IMR-90 (cell line): ENCODE results near the gene CLDN18. TPM values are rescaled to one million over a fixed set of nuclear protein-coding genes. Genes with fewer than 3 reads are reported as not detected.

Experiments
- ATAC-seq: fragments of 200-7000 bp; cut with Tn5 transposase; 2 replicates; pipeline ENCODE4 v1.9.1; 2020; ENCODE audit warnings: low read depth, mild to moderate bottlenecking, moderate library complexity
- BruUV-seq: library from RNA; stranded (reverse); fragments of 400-500 nt; replicated peaks from 2 replicates; lab custom pipeline; 2021; lab: Mats Ljungman, UMichigan
- CTCF ChIA-PET: fragments of 300-600 bp; formaldehyde crosslinking; extraction: SDS; loops from one replicate; lab custom pipeline; 2021; ENCODE audit warnings: antibody characterized with exemption; lab: Yijun Ruan, JAX
- POLR2A ChIA-PET: fragments of 300-600 bp; sonication (Branson Sonifier 250); formaldehyde crosslinking; loops from one replicate; lab custom pipeline; 2022; ENCODE audit warnings: antibody characterized with exemption; ENCODE audit not compliant: unreplicated experiment; lab: Charles Lee
- DNase-seq: peaks from one replicate; pipeline ENCODE4 v3.0.0; 2013
- H2AFZ ChIP-seq: replicated peaks from 2 replicates; pipeline ENCODE3; 2013; ENCODE audit warnings: low read length, mild to moderate bottlenecking; ENCODE audit not compliant: poor library complexity
- H2AK5ac ChIP-seq: 2 replicates; pipeline ENCODE4 v1.6.1; 2013; ENCODE audit warnings: low read depth, low read length, inconsistent platforms
- H2AK9ac ChIP-seq: replicated peaks from 2 replicates; pipeline ENCODE3; 2013; ENCODE audit warnings: mild to moderate bottlenecking, low read depth, low read length, moderate library complexity; ENCODE audit not compliant: poor library complexity
- H2BK120ac ChIP-seq: 2 replicates; pipeline ENCODE4 v1.6.1; 2013; ENCODE audit warnings: low read depth, low read length, inconsistent platforms
- H2BK15ac ChIP-seq: 3 replicates; pipeline ENCODE4 v1.6.1; 2013; ENCODE audit warnings: low read depth, low read length, inconsistent platforms
- H2BK20ac ChIP-seq: 2 replicates; pipeline ENCODE4 v1.6.1; 2013; ENCODE audit warnings: low read depth, mild to moderate bottlenecking, inconsistent platforms, low read length, moderate library complexity
- H2BK5ac ChIP-seq: 2 replicates; pipeline ENCODE4 v1.6.1; 2013; ENCODE audit warnings: mild to moderate bottlenecking, low read depth, low read length, inconsistent platforms; ENCODE audit not compliant: poor library complexity, severe bottlenecking
- H3K14ac ChIP-seq: replicated peaks from 2 replicates; pipeline ENCODE4 v1.6.1; 2013; ENCODE audit warnings: low read depth, low read length, inconsistent platforms
- H3K18ac ChIP-seq: 2 replicates; pipeline ENCODE4 v1.6.1; 2013; ENCODE audit warnings: low read depth, low read length, control low read depth
- H3K23ac ChIP-seq: 2 replicates; pipeline ENCODE4 v1.6.1; 2013; ENCODE audit warnings: low read depth, low read length, inconsistent platforms
- H3K27ac ChIP-seq: 2 replicates; pipeline ENCODE4 v1.5.1; 2013; ENCODE audit warnings: mild to moderate bottlenecking, control low read depth, low read length; ENCODE audit not compliant: insufficient read depth
- H3K27me3 ChIP-seq: 2 replicates; pipeline ENCODE4 v1.6.1; 2013; ENCODE audit warnings: low read length; ENCODE audit not compliant: control insufficient read depth, insufficient read depth
- H3K36me3 ChIP-seq: 2 replicates; pipeline ENCODE4 v1.6.1; 2013; ENCODE audit warnings: low read length, mixed read lengths; ENCODE audit not compliant: control insufficient read depth, insufficient read depth
- H3K4ac ChIP-seq: 2 replicates; pipeline ENCODE4 v1.6.1; 2013; ENCODE audit warnings: low read depth, low read length, inconsistent platforms
- H3K4me1 ChIP-seq: 2 replicates; pipeline ENCODE4 v1.6.1; 2013; ENCODE audit warnings: low read length, mixed read lengths; ENCODE audit not compliant: control insufficient read depth, insufficient read depth
- H3K4me2 ChIP-seq: 2 replicates; pipeline ENCODE4 v1.6.1; 2013; ENCODE audit warnings: low read depth, mild to moderate bottlenecking, control low read depth, low read length, moderate library complexity
- H3K4me3 ChIP-seq: 2 replicates; pipeline ENCODE4 v1.5.1; 2013; ENCODE audit warnings: low read depth, mild to moderate bottlenecking, control low read depth, low read length, moderate library complexity; ENCODE audit not compliant: insufficient read depth
- H3K56ac ChIP-seq: 2 replicates; pipeline ENCODE4 v1.6.1; 2013; ENCODE audit warnings: low read length, inconsistent platforms; ENCODE audit not compliant: insufficient read depth; ENCODE audit errors: extremely low read depth
- H3K79me1 ChIP-seq, 2 experiments: 2 replicates each; pipeline ENCODE4 v1.6.1; 2013; ENCODE audit warnings: low read length in 2 of 2, inconsistent platforms in 1 of 2, low read depth in 1 of 2
- H3K9ac ChIP-seq: 2 replicates; pipeline ENCODE4 v1.6.1; 2013; ENCODE audit warnings: low read depth, low read length, control low read depth
- H3K9me1 ChIP-seq: 2 replicates; pipeline ENCODE4 v1.6.1; 2013; ENCODE audit warnings: low read length, inconsistent platforms; ENCODE audit not compliant: insufficient read depth
- H3K9me3 ChIP-seq: 2 replicates; pipeline ENCODE4 v1.6.1; 2013; ENCODE audit warnings: low read length; ENCODE audit not compliant: control insufficient read depth, insufficient read depth
- H4K20me1 ChIP-seq: 2 replicates; pipeline ENCODE4 v1.6.1; 2013; ENCODE audit warnings: low read length, inconsistent platforms; ENCODE audit not compliant: insufficient read depth
- H4K5ac ChIP-seq: 2 replicates; pipeline ENCODE4 v1.6.1; 2013; ENCODE audit warnings: mild to moderate bottlenecking, low read depth, low read length, control low read depth
- H4K8ac ChIP-seq, 2 experiments: 2 replicates each; pipeline ENCODE4 v1.6.1; 2013; ENCODE audit warnings: low read depth in 2 of 2, low read length in 2 of 2, control low read depth in 1 of 2, inconsistent platforms in 1 of 2
- H4K91ac ChIP-seq: 2 replicates; pipeline ENCODE4 v1.6.1; 2013; ENCODE audit warnings: low read depth, low read length, inconsistent platforms; ENCODE audit not compliant: insufficient read depth
- BHLHE40 ChIP-seq: fragments of 150-350 bp; IDR thresholded peaks from 2 replicates; pipeline ENCODE4 v1.6.1; 2016; ENCODE audit warnings: mild to moderate bottlenecking, low read depth, low read length
- CEBPB ChIP-seq: IDR thresholded peaks from 2 replicates; pipeline ENCODE4 v1.6.1; 2012; ENCODE audit warnings: low read depth, low read length, improper control_type of control experiment
- CTCF ChIP-seq: conservative IDR thresholded peaks from 2 replicates; pipeline ENCODE4 v1.5.1; 2012; ENCODE audit warnings: mild to moderate bottlenecking, low read depth, low read length, improper control_type of control experiment
- FOS ChIP-seq: fragments of 150-350 bp; IDR thresholded peaks from 2 replicates; pipeline ENCODE4 v1.6.1; 2016; ENCODE audit warnings: low read depth, low read length
- MXI1 ChIP-seq: IDR thresholded peaks from 2 replicates; pipeline ENCODE4 v1.6.1; 2012; ENCODE audit warnings: low read depth, mild to moderate bottlenecking, low read length, moderate library complexity, borderline replicate concordance
- SMC3 ChIP-seq: fragments of 150-350 bp; IDR thresholded peaks from 2 replicates; pipeline ENCODE4 v1.6.1; 2016; ENCODE audit warnings: low read depth, mild to moderate bottlenecking, antibody characterized with exemption, low read length, moderate library complexity
- USF2 ChIP-seq: fragments of 150-350 bp; IDR thresholded peaks from 2 replicates; pipeline ENCODE4 v1.6.1; 2017; ENCODE audit warnings: mild to moderate bottlenecking, antibody characterized with exemption, low read length, low read depth
- WGBS, 2 experiments: methylation state at CpG; one replicate each; pipeline versions ENCODE4 v1.1.5 to v1.1.7; 2013; ENCODE audit warnings: missing lambda C conversion rate in 2 of 2; ENCODE audit not compliant: insufficient read length in 1 of 2; ENCODE audit errors: extremely low coverage in 2 of 2; 5-methylcytosine and 5-hydroxymethylcytosine counted together
- dilution Hi-C: fragments of 300-500 bp; cut with HindIII; formaldehyde crosslinking; loops from one replicate; pipeline ENCODE4 v1.14.3; 2018; ENCODE audit warnings: low sequenced_read_pairs; ENCODE audit not compliant: unreplicated experiment
- in situ Hi-C: fragments of 300-500 bp; cut with MboI; formaldehyde crosslinking; loops from 3 replicates; pipeline ENCODE4 v1.14.3; 2019; ENCODE audit warnings: low sequenced_read_pairs, inconsistent platforms, mixed read lengths
- intact Hi-C: fragments of 100-400 bp; cut with micrococcal nuclease; formaldehyde crosslinking; loops from 2 replicates; pipeline ENCODE4 v1.10.0; 2022
- polyA plus RNA-seq, 3 experiments: library from polyadenylated mRNA; depleted of rRNA; stranded (reverse); fragments of >200 nt; gene quantifications; 2 replicates each; pipeline ENCODE4 v1.2.3, GENCODE V29; 2012; ENCODE audit warnings: low replicate concordance in 1 of 3
- total RNA-seq: library from RNA; depleted of rRNA; stranded (reverse); fragments of >200 nt; gene quantifications from 2 replicates; pipeline ENCODE4 v1.2.3, GENCODE V29; 2012

The CLDN18 gene
- total and polyA plus RNA-seq, 2 of the 4 experiments (the other 2 are of a cell fraction) = not detected

- Histone ChIP-seq H3K56ac (no peak overlapping the region), H2BK20ac (no peak overlapping the region), H3K36me3 (peaks cover 16% of the 10 kb centered on the region), H3K79me1 (peaks cover 22 to 53% of the 10 kb centered on the region in 2 experiments), H2BK120ac (no peak overlapping the region), H3K9me1 (peaks cover 26% of the 10 kb centered on the region), H2AFZ (no peak overlapping the region), H3K27ac (0 out of 2 replicates have a peak overlapping the region, but pooled peaks have one; percentile 1), H3K4ac (peak overlapping the region; percentile 55), H3K23ac (no peak overlapping the region), H4K5ac (no peak overlapping the region), H2BK15ac (no peak overlapping the region), H2BK5ac (no peak overlapping the region), H3K4me3 (no peak overlapping the region), H3K18ac (no peak overlapping the region), H4K20me1 (peaks cover 32% of the 10 kb centered on the region), H2AK9ac (no peak overlapping the region), H4K8ac (no peak overlapping the region), H3K4me2 (no peak overlapping the region), H3K9me3 (no peaks in the 10 kb centered on the region), H4K91ac (peak overlapping the region; percentile 5; the same call in 1 of the 2 replicates), H3K4me1 (peaks cover 16% of the 10 kb centered on the region), H3K9ac (no peak overlapping the region), H3K14ac (peak overlapping the region; percentile 13), H2AK5ac (peak overlapping the region; percentile 54; the same call in 1 of the 2 replicates), H3K27me3 (no peaks in the 10 kb centered on the region)
- intact Hi-C loops (no loop called here), in situ Hi-C loops (loop anchor here (10.0 kb wide), 1 partner anchor 97 kb away; the partner anchor contains the start of gene DBR1), dilution Hi-C loops (no loop called here)
- ATAC-seq = no peak
- DNase-seq = peak; percentile 72
- POLR2A ChIA-PET = no interaction called here
- CTCF ChIA-PET = no interaction called here
- no CpG with 5 or more reads among the region's 4 CpGs for WGBS, 2 experiments
- TF ChIP-seq CTCF (no peak), FOS (peak; percentile 50), SMC3 (no peak), CEBPB (peak; percentile 44; the same call in 1 of the 2 replicates), USF2 (no peak), BHLHE40 (no peak), MXI1 (no peak)
- BruUV-seq = no TSS peak
Measured at GRCh38 chr3:138078096-138078495, 68.1 kb downstream of the CLDN18 start.
